HCT116 (cell line): Measurements from ENCODE around the gene TNRC6B.

ENCODE experiments used
- CEBPB ChIP-seq: IDR thresholded peaks from 2 replicates; pipeline ENCODE4 v1.6.1; 2012; ENCODE audit warnings: low read depth
- EZH2phosphoT487 ChIP-seq: fragments of 200-600 bp; IDR thresholded peaks from 2 replicates; pipeline ENCODE4 v1.6.1; 2018; ENCODE audit warnings: antibody characterized with exemption, borderline replicate concordance
- SIN3A ChIP-seq: IDR thresholded peaks from 2 replicates; pipeline ENCODE4 v1.6.1; 2012; ENCODE audit warnings: low read depth

GRCh38 chr22:40361100-40361499 is 183.4 kb downstream of the TNRC6B start:
- TF ChIP-seq CEBPB (no peak), EZH2phosphoT487 (no peak), SIN3A (no peak)
